Activated naive CD4-positive, alpha-beta T cell treated with anti-CD3 and anti-CD28 coated beads, Interleukin-2, amount 10 ng/mL, durations not matched to agents 7 days and 5 days (primary cell): ENCODE results near the gene MACO1.

Source experiments
- CTCF ChIA-PET: fragments of 350-600 bp; sonication (Branson Sonifier 250); formaldehyde crosslinking; loops from one replicate; lab custom pipeline; 2021; ENCODE audit warnings: antibody characterized with exemption; lab: Charles Lee
- DNase-seq: peaks from one replicate; pipeline ENCODE4 v3.0.0-alpha.2; 2020
- H3K27ac Mint-ChIP-seq: one replicate; pipeline ENCODE4 v1.8.0; 2021; ENCODE audit warnings: mild to moderate bottlenecking, moderate library complexity, mixed read lengths
- H3K27me3 Mint-ChIP-seq: one replicate; pipeline ENCODE4 v1.8.0; 2021; ENCODE audit warnings: mild to moderate bottlenecking, mixed read lengths
- H3K36me3 Mint-ChIP-seq: one replicate; pipeline ENCODE4 v1.8.0; 2021; ENCODE audit warnings: mixed read lengths
- H3K4me1 Mint-ChIP-seq: one replicate; pipeline ENCODE4 v1.8.0; 2021; ENCODE audit warnings: mixed read lengths
- H3K4me3 Mint-ChIP-seq: one replicate; pipeline ENCODE4 v1.8.0; 2021; ENCODE audit warnings: mild to moderate bottlenecking, moderate library complexity, mixed read lengths
- H3K9me3 Mint-ChIP-seq: one replicate; pipeline ENCODE4 v1.8.0; 2021; ENCODE audit warnings: mixed read lengths

Gene MACO1

DNA sequence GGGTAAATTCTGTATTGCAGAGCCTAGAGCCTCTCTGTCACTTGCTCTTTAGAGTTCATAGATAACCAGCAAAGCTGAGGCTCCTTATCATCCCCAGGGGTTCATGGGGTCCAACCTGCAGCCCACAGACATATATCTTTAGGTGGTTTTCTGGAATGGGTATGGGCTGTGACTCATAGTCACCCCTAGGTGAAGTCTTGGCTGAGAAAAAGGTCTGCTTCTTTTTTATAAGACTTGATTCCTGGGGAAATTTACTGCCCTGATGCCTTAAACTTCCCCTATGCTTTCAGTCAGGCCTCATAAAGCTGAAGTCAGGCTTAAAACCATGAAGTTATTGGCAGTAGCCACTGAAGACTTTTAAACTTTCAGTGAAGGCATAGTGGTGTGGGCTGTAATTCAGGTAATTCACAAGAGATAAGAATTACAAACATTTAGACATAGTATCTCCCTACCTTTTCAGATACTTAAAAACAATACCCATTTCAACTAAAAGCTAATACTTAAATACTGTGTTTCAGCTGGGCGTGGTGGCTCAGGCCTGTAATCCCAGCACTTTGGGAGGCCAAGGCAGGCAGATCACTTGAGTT, 46.8 kb downstream of the MACO1 start:
- Mint-ChIP-seq H3K4me3 (no peak overlapping the region), H3K27ac (no peak overlapping the region), H3K36me3 (peaks cover 26% of the 10 kb centered on the region), H3K9me3 (no peaks in the 10 kb centered on the region), H3K27me3 (no peaks in the 10 kb centered on the region), H3K4me1 (peaks cover 42% of the 10 kb centered on the region)
- no peak for DNase-seq
- CTCF ChIA-PET, result interaction anchor here (0.5 to 3.1 kb wide), 4 partner anchors 10 to 627 kb away, joined by 3 to 20 read pairs (median 4); no protein-coding TSS in a partner anchor

DNA sequence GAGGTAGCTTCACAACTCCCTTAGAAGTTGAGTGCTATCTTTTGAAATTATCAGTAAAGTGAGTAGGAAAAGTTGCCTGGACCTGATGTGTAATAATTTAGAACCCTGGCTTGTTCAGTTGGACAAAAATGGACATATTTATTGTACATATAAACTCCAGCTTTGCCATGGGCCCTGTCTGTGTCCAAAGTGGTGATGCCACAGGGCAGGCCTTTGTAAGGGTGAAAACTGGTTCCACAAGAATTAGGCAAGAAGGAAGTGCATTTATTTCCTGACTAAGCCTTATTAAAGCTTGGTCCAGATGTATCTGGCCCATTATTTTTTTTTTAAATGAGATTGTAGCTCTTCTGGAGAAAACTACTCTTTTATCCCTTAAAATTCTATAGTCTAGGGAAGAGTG, 47.9 kb downstream of the MACO1 start:
- H3K27me3 Mint-ChIP-seq, result no peaks in the 10 kb centered on the region
- H3K4me1 Mint-ChIP-seq, result peaks cover 31% of the 10 kb centered on the region
- peaks cover 28% of the 10 kb centered on the region for H3K36me3 Mint-ChIP-seq
- H3K4me3 Mint-ChIP-seq, result no peak overlapping the region
- H3K9me3 Mint-ChIP-seq, result no peaks in the 10 kb centered on the region
- no peak for DNase-seq
- H3K27ac Mint-ChIP-seq, result no peak overlapping the region
- CTCF ChIA-PET, result interaction anchor here (0.7 to 1.7 kb wide), 3 partner anchors 10 to 234 kb away, joined by 3 to 7 read pairs (median 3); no protein-coding TSS in a partner anchor

DNA sequence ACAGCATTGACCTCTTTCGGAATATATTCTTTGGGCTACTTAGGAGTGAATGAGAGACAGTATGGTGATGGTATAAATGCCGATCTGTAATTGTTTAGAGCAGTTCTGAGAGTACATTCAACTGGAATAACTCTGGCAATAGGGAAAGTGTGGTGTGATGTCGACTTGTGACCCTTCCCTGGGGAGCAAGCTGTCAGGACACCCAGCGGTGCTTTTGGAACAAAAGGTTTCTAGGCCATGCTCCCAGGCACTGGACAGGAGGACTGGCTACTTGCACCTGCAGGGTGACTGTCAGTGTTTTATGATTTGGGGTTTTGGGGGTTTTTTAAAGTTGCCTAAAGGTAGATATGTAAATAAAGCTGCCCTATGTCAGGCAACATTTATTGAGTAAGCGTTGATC, 50.9 kb downstream of the MACO1 start:
- no peak for DNase-seq
- Mint-ChIP-seq H3K36me3 (peaks cover 34% of the 10 kb centered on the region), H3K27me3 (no peaks in the 10 kb centered on the region), H3K4me3 (no peak overlapping the region), H3K4me1 (peaks cover 7% of the 10 kb centered on the region), H3K9me3 (no peaks in the 10 kb centered on the region), H3K27ac (no peak overlapping the region)
- CTCF ChIA-PET, result no interaction called here

DNA sequence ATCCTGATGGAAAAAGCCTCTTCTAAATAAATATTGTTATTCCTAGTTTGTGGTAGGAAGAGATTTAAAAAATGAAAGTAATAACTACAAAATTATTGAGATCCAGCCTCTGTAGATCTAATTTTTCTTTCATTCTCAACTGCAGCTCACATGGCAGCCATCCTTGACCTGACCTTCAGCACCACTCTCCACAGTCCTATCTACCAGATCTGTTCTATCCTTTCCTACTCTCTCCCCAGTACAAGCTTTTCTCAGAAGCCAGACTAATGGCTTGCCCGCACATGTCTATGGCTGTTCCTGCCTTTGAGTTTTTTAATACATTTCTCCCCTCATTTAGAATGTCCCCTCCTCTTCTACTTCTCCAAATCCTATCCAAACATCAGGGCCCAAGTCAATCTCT, 51.5 kb downstream of the MACO1 start:
- Mint-ChIP-seq H3K27me3 (no peaks in the 10 kb centered on the region), H3K27ac (no peak overlapping the region), H3K36me3 (peaks cover 34% of the 10 kb centered on the region), H3K4me3 (no peak overlapping the region), H3K9me3 (no peaks in the 10 kb centered on the region), H3K4me1 (peaks cover 7% of the 10 kb centered on the region)
- CTCF ChIA-PET, result interaction anchor here (0.6 kb wide), 1 partner anchor 269 kb away, joined by 4 read pairs; no protein-coding TSS in a partner anchor
- no peak for DNase-seq

DNA sequence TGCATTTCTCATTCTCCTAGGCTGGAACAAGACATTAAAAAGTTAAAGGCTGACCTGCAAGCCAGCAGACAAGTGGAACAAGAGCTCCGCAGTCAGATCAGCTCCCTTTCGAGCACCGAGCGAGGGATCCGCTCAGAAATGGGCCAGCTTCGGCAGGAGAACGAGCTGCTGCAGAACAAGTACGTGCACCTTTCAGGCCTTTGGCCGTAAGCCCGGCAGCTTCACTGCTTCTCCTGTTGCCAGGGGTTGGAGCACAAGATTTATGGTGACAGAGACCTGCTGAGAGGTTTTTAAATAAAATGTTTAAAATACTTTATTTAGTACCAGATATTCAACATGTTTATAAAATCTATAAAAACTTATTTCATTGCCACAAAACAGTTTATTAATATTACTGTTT, 53.4 kb downstream of the MACO1 start:
- H3K9me3 Mint-ChIP-seq, result no peaks in the 10 kb centered on the region
- CTCF ChIA-PET, result interaction anchor here (1.7 kb wide), 1 partner anchor 19 kb away, joined by 4 read pairs; no protein-coding TSS in a partner anchor
- peaks cover 7% of the 10 kb centered on the region for H3K4me1 Mint-ChIP-seq
- H3K27ac Mint-ChIP-seq, result no peak overlapping the region
- no peak for DNase-seq
- peaks cover 40% of the 10 kb centered on the region for H3K36me3 Mint-ChIP-seq
- no peaks in the 10 kb centered on the region for H3K27me3 Mint-ChIP-seq
- H3K4me3 Mint-ChIP-seq, result no peak overlapping the region

- peaks cover 7% of the 10 kb centered on the region for H3K4me1 Mint-ChIP-seq
- CTCF ChIA-PET, result interaction anchor here (1.7 kb wide), 1 partner anchor 18 kb away, joined by 4 read pairs; no protein-coding TSS in a partner anchor
- H3K9me3 Mint-ChIP-seq, result no peaks in the 10 kb centered on the region
- no peaks in the 10 kb centered on the region for H3K27me3 Mint-ChIP-seq
- peaks cover 40% of the 10 kb centered on the region for H3K36me3 Mint-ChIP-seq
- no peak overlapping the region for H3K27ac Mint-ChIP-seq
- no peak overlapping the region for H3K4me3 Mint-ChIP-seq
- no peak for DNase-seq
Observed at GRCh38 chr1:25484533-25484932, 53.8 kb downstream of the MACO1 start.

DNA sequence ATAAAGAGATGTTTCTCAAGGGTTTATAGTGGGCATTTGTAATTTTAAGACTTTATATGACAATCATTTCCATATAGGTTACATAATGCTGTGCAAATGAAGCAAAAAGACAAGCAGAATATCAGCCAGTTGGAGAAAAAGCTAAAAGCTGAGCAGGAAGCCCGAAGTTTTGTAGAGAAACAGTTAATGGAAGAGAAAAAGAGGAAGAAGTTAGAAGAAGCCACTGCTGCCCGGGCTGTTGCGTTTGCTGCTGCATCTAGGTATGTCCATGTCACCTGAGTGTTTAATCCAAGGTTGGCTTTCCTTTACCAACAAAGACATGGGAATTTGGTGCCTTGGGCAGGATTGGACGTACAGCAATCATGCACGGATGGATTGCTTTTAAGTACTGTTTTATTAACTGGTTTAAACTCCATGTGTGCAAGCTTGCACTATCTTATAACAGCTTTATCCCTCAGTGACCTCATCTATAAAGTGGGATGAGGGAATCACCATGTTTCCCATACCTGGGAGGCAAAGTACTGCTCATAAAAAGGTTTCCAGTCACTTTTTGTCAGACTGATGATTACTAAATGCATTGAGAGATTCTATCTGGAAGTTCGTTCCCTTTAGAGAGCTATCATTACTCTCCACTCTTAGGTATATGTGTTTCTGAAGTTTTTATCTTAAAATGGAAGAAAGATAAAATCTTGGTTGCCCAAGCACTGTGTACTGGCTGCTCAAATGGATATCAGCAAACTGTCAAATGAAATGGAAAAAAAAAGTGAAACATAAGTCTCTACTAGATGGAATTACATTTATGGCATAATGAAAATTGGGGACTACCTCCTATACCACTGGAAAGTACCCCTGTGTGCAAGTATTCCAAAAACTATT, 55.1 kb downstream of the MACO1 start:
- no peak for DNase-seq
- H3K9me3 Mint-ChIP-seq, result no peaks in the 10 kb centered on the region
- no peak overlapping the region for H3K27ac Mint-ChIP-seq
- peaks cover 47% of the 10 kb centered on the region for H3K36me3 Mint-ChIP-seq
- H3K4me1 Mint-ChIP-seq, result peaks cover 7% of the 10 kb centered on the region
- no peak overlapping the region for H3K4me3 Mint-ChIP-seq
- no peaks in the 10 kb centered on the region for H3K27me3 Mint-ChIP-seq
- CTCF ChIA-PET, result interaction anchor here (1.0 to 3.4 kb wide), 4 partner anchors 10 to 85 kb away, joined by 3 to 20 read pairs (median 10); no protein-coding TSS in a partner anchor

- no peak for DNase-seq
- H3K27me3 Mint-ChIP-seq, result no peaks in the 10 kb centered on the region
- no peak overlapping the region for H3K4me3 Mint-ChIP-seq
- H3K4me1 Mint-ChIP-seq, result peaks cover 5% of the 10 kb centered on the region
- H3K9me3 Mint-ChIP-seq, result no peaks in the 10 kb centered on the region
- H3K27ac Mint-ChIP-seq, result no peak overlapping the region
- CTCF ChIA-PET, result interaction anchor here (1.0 to 3.4 kb wide), 10 partner anchors 10 to 86 kb away, joined by 3 to 20 read pairs (median 7); no protein-coding TSS in a partner anchor
- peaks cover 49% of the 10 kb centered on the region for H3K36me3 Mint-ChIP-seq
Observed at GRCh38 chr1:25486602-25487001, 55.9 kb downstream of the MACO1 start.

DNA sequence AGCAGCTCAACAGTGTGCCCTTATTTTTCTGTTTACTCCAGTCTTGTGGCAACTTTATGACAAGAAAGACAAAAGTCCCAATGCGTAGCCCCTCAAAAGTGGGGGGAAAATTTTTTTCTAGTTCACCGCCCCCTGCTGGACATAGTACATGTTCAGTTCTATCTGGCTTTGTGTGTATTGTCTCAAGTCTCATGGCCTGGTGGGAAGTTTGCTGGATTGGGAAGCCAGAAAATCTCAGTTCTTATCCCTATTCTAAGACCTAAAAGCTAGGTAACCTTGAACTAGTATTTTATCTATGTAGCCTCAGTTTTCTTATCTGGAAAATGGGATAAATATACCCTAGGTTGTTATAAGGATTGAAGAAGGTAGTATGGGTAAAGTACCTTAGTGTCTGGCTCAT, 56.9 kb downstream of the MACO1 start:
- CTCF ChIA-PET, result interaction anchor here (0.6 to 3.4 kb wide), 19 partner anchors 8 to 389 kb away, joined by 3 to 20 read pairs (median 6); no protein-coding TSS in a partner anchor
- H3K9me3 Mint-ChIP-seq, result no peaks in the 10 kb centered on the region
- H3K4me1 Mint-ChIP-seq, result no peaks in the 10 kb centered on the region
- H3K27me3 Mint-ChIP-seq, result no peaks in the 10 kb centered on the region
- H3K4me3 Mint-ChIP-seq, result no peak overlapping the region
- no peak overlapping the region for H3K27ac Mint-ChIP-seq
- peak; percentile 58 for DNase-seq
- peaks cover 58% of the 10 kb centered on the region for H3K36me3 Mint-ChIP-seq

DNA sequence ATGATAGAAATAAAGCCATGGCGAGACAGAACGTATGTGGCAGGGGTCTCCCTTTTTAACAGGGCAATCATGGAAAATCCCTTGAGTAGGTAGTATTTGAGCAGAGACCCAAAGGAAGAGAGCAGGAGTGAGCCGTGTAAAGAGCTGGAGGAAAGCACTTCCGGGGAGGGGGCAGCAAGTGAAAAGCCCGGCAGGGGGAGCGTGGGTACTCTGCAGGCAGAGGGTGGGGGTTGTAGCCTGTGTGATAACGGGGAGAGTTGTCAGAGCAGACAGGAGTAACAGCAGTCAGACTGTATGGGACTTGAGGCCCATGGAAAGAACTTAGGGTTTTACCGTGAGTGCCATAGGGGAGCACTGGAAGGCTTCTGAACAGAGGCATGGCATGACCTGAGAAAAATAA, 61.6 kb downstream of the MACO1 start:
- DNase-seq, result no peak
- Mint-ChIP-seq H3K4me3 (no peak overlapping the region), H3K27ac (no peak overlapping the region), H3K36me3 (peaks cover 49% of the 10 kb centered on the region), H3K27me3 (no peaks in the 10 kb centered on the region), H3K9me3 (no peaks in the 10 kb centered on the region), H3K4me1 (peaks cover 7% of the 10 kb centered on the region)
- CTCF ChIA-PET, result interaction anchor here (0.6 to 0.9 kb wide), 2 partner anchors 10 to 25 kb away, joined by 3 read pairs; no protein-coding TSS in a partner anchor

DNA sequence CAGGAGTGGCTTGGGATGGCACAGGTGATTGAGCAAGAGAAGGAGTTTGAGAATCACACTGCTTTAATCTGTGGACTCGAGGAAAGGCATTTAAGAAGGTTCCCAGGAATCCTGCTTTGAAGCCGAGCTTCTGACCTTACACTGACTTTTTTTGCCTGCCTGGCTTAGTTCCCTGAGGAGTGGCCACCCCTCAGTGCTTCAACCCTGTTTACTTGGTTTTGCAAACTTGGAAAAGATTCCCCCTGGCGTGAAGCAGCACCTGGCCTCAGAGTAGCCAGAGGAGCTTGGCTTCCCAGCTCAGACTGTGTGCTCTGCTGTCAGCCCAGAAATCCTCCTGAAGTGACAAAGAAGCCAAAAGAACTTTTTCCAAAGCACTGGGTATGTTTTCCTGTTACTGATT, 64.3 kb downstream of the MACO1 start:
- Mint-ChIP-seq H3K36me3 (peaks cover 52% of the 10 kb centered on the region), H3K4me3 (no peak overlapping the region), H3K4me1 (peaks cover 11% of the 10 kb centered on the region), H3K27me3 (no peaks in the 10 kb centered on the region), H3K9me3 (no peaks in the 10 kb centered on the region), H3K27ac (no peak overlapping the region)
- CTCF ChIA-PET, result no interaction called here
- DNase-seq, result no peak

GRCh38 chr1:25500694-25501093, 70.0 kb downstream of the MACO1 start:
- CTCF ChIA-PET, result no interaction called here
- Mint-ChIP-seq H3K27ac (peak overlapping the region; percentile 38), H3K9me3 (no peaks in the 10 kb centered on the region), H3K4me3 (no peak overlapping the region), H3K36me3 (peaks cover 32% of the 10 kb centered on the region), H3K4me1 (peaks cover 20% of the 10 kb centered on the region), H3K27me3 (no peaks in the 10 kb centered on the region)
- no peak for DNase-seq

DNA sequence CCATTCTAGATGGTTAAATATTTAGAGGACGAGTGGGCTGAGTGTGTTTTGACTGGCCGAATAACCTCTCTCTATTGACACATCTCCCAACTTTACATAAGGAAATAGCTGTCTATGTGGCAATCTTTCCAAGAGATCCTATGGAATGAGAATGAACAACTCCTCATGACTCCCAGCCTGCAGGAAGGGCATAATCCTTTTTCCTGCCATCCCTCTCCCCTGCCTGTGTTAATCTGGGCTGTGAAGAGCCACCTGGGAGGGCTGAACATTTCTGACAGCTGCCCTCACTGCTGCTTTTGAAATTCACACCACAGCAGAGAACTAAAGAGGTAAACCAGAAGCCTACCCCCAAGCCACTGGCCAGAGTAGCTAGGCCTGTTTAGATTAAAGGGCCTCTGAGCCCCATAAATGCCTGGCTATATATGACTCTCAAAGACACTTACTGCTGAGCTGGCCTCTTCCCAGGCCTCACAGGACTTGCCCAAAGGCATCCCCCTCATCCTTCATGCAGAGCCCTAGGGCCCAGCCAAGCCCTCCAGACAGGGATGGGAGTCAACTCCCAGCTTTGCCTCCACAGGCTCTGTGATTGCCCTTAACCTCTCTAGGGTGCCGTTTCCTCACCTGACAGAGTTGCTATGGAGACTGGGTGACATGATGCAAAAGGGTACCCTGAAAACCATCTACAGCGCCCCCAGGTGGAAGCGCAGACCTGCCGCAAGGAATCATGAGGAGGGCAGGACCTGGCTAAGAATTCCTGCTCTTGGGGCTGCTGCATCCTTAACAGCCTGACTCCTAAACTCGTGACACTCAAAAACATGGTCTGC, 70.8 kb downstream of the MACO1 start:
- Mint-ChIP-seq H3K36me3 (peaks cover 31% of the 10 kb centered on the region), H3K4me1 (peaks cover 27% of the 10 kb centered on the region), H3K27ac (no peak overlapping the region), H3K4me3 (no peak overlapping the region), H3K9me3 (no peaks in the 10 kb centered on the region), H3K27me3 (no peaks in the 10 kb centered on the region)
- CTCF ChIA-PET, result interaction anchor here (0.5 to 6.5 kb wide), 5 partner anchors 17 to 894 kb away, joined by 3 to 58 read pairs (median 3); no protein-coding TSS in a partner anchor
- peak; percentile 34 for DNase-seq
